COLO668 (cell line): ENCODE measurements around the gene FAM177B.
A peak's percentile ranks its signal among the peaks of the same experiment; 100 is the strongest.
"Not testable (repeated sequence)": the region's sequence is repeated elsewhere in the genome, so short reads cannot be mapped to it uniquely, and the experiment has no call there.

Experiments
- DNase-seq: peaks from one replicate; lab custom pipeline; 2025; ENCODE audit not compliant: unreplicated experiment; lab: John Stamatoyannopoulos, UW

The FAM177B gene

GRCh38 chr1:222739465-222739864 lies 2.5 kb downstream of the FAM177B start:
- DNase-seq: no peak

- DNase-seq: no peak
These were observed 2.9 kb downstream of the FAM177B start for GRCh38 chr1:222739929-222740328.

GRCh38 chr1:222741630-222742457 lies 4.8 kb downstream of the FAM177B start:
- not testable (repeated sequence) for DNase-seq

- no peak for DNase-seq
These were observed 12.9 kb downstream of the FAM177B start for GRCh38 chr1:222749927-222750326.

- DNase-seq: no peak
These were observed 13.6 kb downstream of the FAM177B start for GRCh38 chr1:222750651-222751050.

- DNase-seq: no peak
These were observed 14.3 kb downstream of the FAM177B start for GRCh38 chr1:222751255-222751654.

GRCh38 chr1:222754366-222755139 lies 17.6 kb downstream of the FAM177B start:
- no peak for DNase-seq

GRCh38 chr1:222757646-222758268 lies 20.8 kb downstream of the FAM177B start:
- no peak for DNase-seq

- no peak for DNase-seq
These were observed 22.5 kb downstream of the FAM177B start for GRCh38 chr1:222759451-222760035.

GRCh38 chr1:222761083-222761482 lies 24.1 kb downstream of the FAM177B start:
- no peak for DNase-seq

- DNase-seq: not testable (repeated sequence)
These were observed 25.2 kb downstream of the FAM177B start for GRCh38 chr1:222762178-222762577.

- DNase-seq: no peak
These were observed 30.2 kb downstream of the FAM177B start for GRCh38 chr1:222767152-222767571.

GRCh38 chr1:222768592-222768991 lies 31.6 kb downstream of the FAM177B start:
- no peak for DNase-seq

- no peak for DNase-seq
These were observed 32.2 kb downstream of the FAM177B start for GRCh38 chr1:222769181-222769580.

- no peak for DNase-seq
These were observed 33.1 kb downstream of the FAM177B start for GRCh38 chr1:222769971-222770620.

- DNase-seq: no peak
These were observed 36.0 kb downstream of the FAM177B start for GRCh38 chr1:222772996-222773379.

GRCh38 chr1:222777463-222777862 lies 40.5 kb downstream of the FAM177B start:
- DNase-seq: no peak

GRCh38 chr1:222777977-222778376 lies 41.0 kb downstream of the FAM177B start:
- peak; percentile 41 for DNase-seq

GRCh38 chr1:222781251-222781650 lies 44.2 kb downstream of the FAM177B start:
- DNase-seq: no peak

GRCh38 chr1:222783051-222783450 lies 46.0 kb downstream of the FAM177B start:
- DNase-seq: no peak

- no peak for DNase-seq
These were observed 47.4 kb downstream of the FAM177B start for GRCh38 chr1:222784371-222784770.
